HepG2 (cell line): Measurements from ENCODE around the gene USF1. TPM values are rescaled to one million over a fixed set of nuclear protein-coding genes. Genes with fewer than 3 reads are reported as not detected.

Experiments used
- ARNT2 ChIP-seq: sonication (generic); formaldehyde crosslinking; IDR thresholded peaks from 2 replicates; pipeline ENCODE4 v1.8.0; 2022; ENCODE audit warnings: mild to moderate bottlenecking, low read depth, missing genetic modification reagents, moderate library complexity
- ATF7 ChIP-seq, 2 experiments: fragments of 450-650 bp in 1 of 2; sonication (generic) in 1 of 2; formaldehyde crosslinking in 1 of 2; IDR thresholded peaks; 2 replicates each; pipeline versions ENCODE4 v1.4.0 to v1.6.1; 2016 to 2020; ENCODE audit warnings: antibody characterized with exemption in 1 of 2, mild to moderate bottlenecking in 1 of 2, missing genetic modification reagents in 1 of 2
- CC2D1A ChIP-seq: sonication (generic); formaldehyde crosslinking; IDR thresholded peaks from 2 replicates; pipeline ENCODE4 v1.8.1; 2023; ENCODE audit warnings: mild to moderate bottlenecking, missing genetic modification reagents
- NFE2 ChIP-seq: sonication (generic); formaldehyde crosslinking; IDR thresholded peaks from 2 replicates; pipeline ENCODE4 v1.4.0; 2020; ENCODE audit warnings: missing genetic modification reagents
- NKX3-1 ChIP-seq: sonication (generic); formaldehyde crosslinking; IDR thresholded peaks from 2 replicates; pipeline ENCODE4 v1.5.0; 2020; ENCODE audit warnings: missing genetic modification reagents
- NR2F6 ChIP-seq, 2 experiments: IDR thresholded peaks; 2 replicates each; pipeline ENCODE4 v1.6.1; 2016; ENCODE audit warnings: antibody characterized with exemption in 1 of 2, mild to moderate bottlenecking in 1 of 2
- TBP ChIP-seq: sonication (generic); formaldehyde crosslinking; IDR thresholded peaks from 2 replicates; pipeline ENCODE4 v1.5.0; 2020; ENCODE audit warnings: missing genetic modification reagents
- YY1 ChIP-seq: IDR thresholded peaks from 2 replicates; pipeline ENCODE4 v1.6.1; 2011; ENCODE audit warnings: low read length, low read depth, moderate library complexity, mild to moderate bottlenecking; ENCODE audit not compliant: insufficient read depth, insufficient replicate concordance
- ZNF160 ChIP-seq: sonication (generic); formaldehyde crosslinking; IDR thresholded peaks from 2 replicates; pipeline ENCODE4 v1.8.0; 2022; ENCODE audit warnings: mild to moderate bottlenecking, inconsistent platforms, missing genetic modification reagents
- ZNF772 ChIP-seq: sonication (generic); formaldehyde crosslinking; IDR thresholded peaks from 2 replicates; pipeline ENCODE4 v1.5.0; 2020; ENCODE audit warnings: mild to moderate bottlenecking, missing genetic modification reagents
- ZNF891 ChIP-seq: sonication (generic); formaldehyde crosslinking; IDR thresholded peaks from 2 replicates; pipeline ENCODE4 v1.5.0; 2020; ENCODE audit warnings: mild to moderate bottlenecking, missing genetic modification reagents
- ZZZ3 ChIP-seq: sonication (generic); formaldehyde crosslinking; IDR thresholded peaks from 2 replicates; pipeline ENCODE4 v1.4.0; 2020; ENCODE audit warnings: missing genetic modification reagents, mild to moderate bottlenecking, borderline replicate concordance
- polyA plus RNA-seq, 8 experiments: library from polyadenylated mRNA; depleted of rRNA in 3 of 8; stranded (reverse) in 7 of 8; unstranded in 1 of 8; fragments of >200 nt; fragmentation: Illumina TruSeq in 4 of 8; extraction: Trizol in 4 of 8; gene quantifications; 2 replicates each; pipeline versions ENCODE4 v1.2.1 to v1.2.3, GENCODE V29; 2011 to 2016; ENCODE audit warnings: low read depth in 4 of 8, missing spikeins in 1 of 8, mixed read lengths in 1 of 8; ENCODE audit not compliant: insufficient read depth in 1 of 8
- total RNA-seq, 5 experiments: library from RNA; depleted of rRNA; stranded (reverse); fragments of >200 nt; fragmentation: Illumina TruSeq; extraction: Trizol; gene quantifications; 2 replicates each; pipeline ENCODE4 v1.2.3, GENCODE V29; 2016; ENCODE audit warnings: low read depth in 1 of 5
- TF ChIP-seq, protein P1 (sequence below): sonication (generic); formaldehyde crosslinking; IDR thresholded peaks from 2 replicates; pipeline ENCODE4 v1.8.0; 2022; ENCODE audit warnings: mild to moderate bottlenecking, missing genetic modification reagents; ENCODE audit not compliant: insufficient replicate concordance
- TF ChIP-seq, protein P2 (sequence below): sonication (generic); formaldehyde crosslinking; IDR thresholded peaks from 2 replicates; pipeline ENCODE4 v1.4.0; 2020; ENCODE audit warnings: low read depth, mild to moderate bottlenecking, missing genetic modification reagents
- TF ChIP-seq, protein P3 (sequence below): sonication (generic); formaldehyde crosslinking; IDR thresholded peaks from 2 replicates; pipeline ENCODE4 v1.8.0; 2022; ENCODE audit warnings: low read depth, missing genetic modification reagents
- TF ChIP-seq, protein P4 (sequence below): sonication (generic); formaldehyde crosslinking; IDR thresholded peaks from 2 replicates; pipeline ENCODE4 v1.4.0; 2020; ENCODE audit warnings: missing genetic modification reagents, borderline replicate concordance
- TF ChIP-seq, protein P5 (sequence below), 2 experiments: sonication (generic) in 1 of 2; formaldehyde crosslinking in 1 of 2; IDR thresholded peaks; 2 replicates each; pipeline versions ENCODE4 v1.4.0 to v1.6.1; 2018 to 2020; ENCODE audit warnings: missing genetic modification reagents in 2 of 2, borderline replicate concordance in 1 of 2, low read depth in 1 of 2, mild to moderate bottlenecking in 1 of 2, missing biosample characterization in 1 of 2
- TF ChIP-seq, protein P6 (sequence below): IDR thresholded peaks from 2 replicates; pipeline ENCODE4 v1.6.1; 2016; ENCODE audit warnings: missing compliant biosample characterization, missing genetic modification reagents, borderline replicate concordance

The USF1 gene
- total and polyA plus RNA-seq, 2 of the 13 experiments (the other 11 are each of a cell fraction or from before 2014, with no cell fraction given), result 26.9 to 39.4 TPM

DNA sequence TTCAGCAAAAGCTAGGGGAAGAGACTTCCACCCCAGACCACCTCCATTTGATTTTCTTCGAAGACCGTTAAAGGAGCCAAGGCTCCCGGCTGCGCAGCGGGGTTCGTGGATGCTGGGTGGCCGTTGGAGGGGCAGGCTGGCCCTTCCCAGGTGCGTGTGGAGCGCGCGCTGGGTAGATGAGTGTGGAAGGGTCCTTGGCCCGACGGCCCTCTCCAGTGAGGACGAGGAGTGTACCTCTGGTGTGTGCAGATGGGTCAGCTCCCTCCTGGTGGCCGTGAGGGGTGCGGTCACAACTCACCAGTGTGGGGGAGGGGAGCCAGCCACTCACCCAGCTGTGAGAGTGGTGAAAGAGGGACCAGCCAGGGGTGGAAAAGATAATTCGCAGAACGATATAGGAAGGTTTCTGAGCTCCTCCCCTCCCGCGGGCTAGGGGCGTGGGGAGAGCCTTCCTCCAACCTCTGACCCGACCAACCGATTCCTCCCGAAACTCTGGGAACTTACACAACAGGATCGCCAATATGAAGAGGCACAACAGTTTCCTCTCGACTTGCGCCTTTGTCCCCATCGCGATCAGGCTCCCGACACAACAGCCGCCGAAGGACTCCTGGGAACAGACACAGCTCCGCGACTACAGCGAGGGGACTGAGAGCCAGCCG is 25.1 kb downstream of the USF1 start, which contains the start of gene F11R (continued):
- TF ChIP-seq, protein P1, sequence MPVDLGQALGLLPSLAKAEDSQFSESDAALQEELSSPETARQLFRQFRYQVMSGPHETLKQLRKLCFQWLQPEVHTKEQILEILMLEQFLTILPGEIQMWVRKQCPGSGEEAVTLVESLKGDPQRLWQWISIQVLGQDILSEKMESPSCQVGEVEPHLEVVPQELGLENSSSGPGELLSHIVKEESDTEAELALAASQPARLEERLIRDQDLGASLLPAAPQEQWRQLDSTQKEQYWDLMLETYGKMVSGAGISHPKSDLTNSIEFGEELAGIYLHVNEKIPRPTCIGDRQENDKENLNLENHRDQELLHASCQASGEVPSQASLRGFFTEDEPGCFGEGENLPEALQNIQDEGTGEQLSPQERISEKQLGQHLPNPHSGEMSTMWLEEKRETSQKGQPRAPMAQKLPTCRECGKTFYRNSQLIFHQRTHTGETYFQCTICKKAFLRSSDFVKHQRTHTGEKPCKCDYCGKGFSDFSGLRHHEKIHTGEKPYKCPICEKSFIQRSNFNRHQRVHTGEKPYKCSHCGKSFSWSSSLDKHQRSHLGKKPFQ (CRISPR knock-in tag), result peak; percentile 80
- TF ChIP-seq TBP (CRISPR knock-in tag) (no peak), NR2F6 (IDR thresholded peaks at IDR 0.05) (no peak), NR2F6 (CRISPR knock-in tag; IDR thresholded peaks at IDR 0.05) (0 out of 2 replicates have a peak, but pooled peaks have one; percentile 7), ZNF772 (CRISPR knock-in tag) (peak; percentile 32; the same call in 1 of the 2 replicates), ARNT2 (no peak; the same call in 1 of the 2 replicates), CC2D1A (no peak), NKX3-1 (CRISPR knock-in tag) (no peak), NFE2 (CRISPR knock-in tag) (no peak), ZNF160 (CRISPR knock-in tag) (peak; percentile 46; the same call in 1 of the 2 replicates), ZZZ3 (CRISPR knock-in tag) (no peak), YY1 (no peak), ATF7 (IDR thresholded peaks at IDR 0.05) (no peak), ATF7 (CRISPR knock-in tag; IDR thresholded peaks at IDR 0.05) (no peak; the same call in 1 of the 2 replicates), ZNF891 (CRISPR knock-in tag) (0 out of 2 replicates have a peak, but pooled peaks have one; percentile 40)
- TF ChIP-seq, protein P2, sequence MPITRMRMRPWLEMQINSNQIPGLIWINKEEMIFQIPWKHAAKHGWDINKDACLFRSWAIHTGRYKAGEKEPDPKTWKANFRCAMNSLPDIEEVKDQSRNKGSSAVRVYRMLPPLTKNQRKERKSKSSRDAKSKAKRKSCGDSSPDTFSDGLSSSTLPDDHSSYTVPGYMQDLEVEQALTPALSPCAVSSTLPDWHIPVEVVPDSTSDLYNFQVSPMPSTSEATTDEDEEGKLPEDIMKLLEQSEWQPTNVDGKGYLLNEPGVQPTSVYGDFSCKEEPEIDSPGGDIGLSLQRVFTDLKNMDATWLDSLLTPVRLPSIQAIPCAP, result no peak
- TF ChIP-seq, protein P3, sequence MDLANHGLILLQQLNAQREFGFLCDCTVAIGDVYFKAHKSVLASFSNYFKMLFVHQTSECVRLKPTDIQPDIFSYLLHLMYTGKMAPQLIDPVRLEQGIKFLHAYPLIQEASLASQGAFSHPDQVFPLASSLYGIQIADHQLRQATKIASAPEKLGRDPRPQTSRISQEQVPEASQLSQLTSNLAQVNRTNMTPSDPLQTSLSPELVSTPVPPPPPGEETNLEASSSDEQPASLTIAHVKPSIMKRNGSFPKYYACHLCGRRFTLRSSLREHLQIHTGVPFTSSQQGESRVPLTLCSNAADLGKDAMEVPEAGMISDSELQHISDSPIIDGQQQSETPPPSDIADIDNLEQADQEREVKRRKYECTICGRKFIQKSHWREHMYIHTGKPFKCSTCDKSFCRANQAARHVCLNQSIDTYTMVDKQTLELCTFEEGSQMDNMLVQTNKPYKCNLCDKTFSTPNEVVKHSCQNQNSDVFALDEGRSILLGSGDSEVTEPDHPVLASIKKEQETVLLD (CRISPR knock-in tag), result no peak
- TF ChIP-seq, protein P4, sequence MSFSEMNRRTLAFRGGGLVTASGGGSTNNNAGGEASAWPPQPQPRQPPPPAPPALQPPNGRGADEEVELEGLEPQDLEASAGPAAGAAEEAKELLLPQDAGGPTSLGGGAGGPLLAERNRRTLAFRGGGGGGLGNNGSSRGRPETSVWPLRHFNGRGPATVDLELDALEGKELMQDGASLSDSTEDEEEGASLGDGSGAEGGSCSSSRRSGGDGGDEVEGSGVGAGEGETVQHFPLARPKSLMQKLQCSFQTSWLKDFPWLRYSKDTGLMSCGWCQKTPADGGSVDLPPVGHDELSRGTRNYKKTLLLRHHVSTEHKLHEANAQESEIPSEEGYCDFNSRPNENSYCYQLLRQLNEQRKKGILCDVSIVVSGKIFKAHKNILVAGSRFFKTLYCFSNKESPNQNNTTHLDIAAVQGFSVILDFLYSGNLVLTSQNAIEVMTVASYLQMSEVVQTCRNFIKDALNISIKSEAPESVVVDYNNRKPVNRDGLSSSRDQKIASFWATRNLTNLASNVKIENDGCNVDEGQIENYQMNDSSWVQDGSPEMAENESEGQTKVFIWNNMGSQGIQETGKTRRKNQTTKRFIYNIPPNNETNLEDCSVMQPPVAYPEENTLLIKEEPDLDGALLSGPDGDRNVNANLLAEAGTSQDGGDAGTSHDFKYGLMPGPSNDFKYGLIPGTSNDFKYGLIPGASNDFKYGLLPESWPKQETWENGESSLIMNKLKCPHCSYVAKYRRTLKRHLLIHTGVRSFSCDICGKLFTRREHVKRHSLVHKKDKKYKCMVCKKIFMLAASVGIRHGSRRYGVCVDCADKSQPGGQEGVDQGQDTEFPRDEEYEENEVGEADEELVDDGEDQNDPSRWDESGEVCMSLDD (CRISPR knock-in tag), result peak; percentile 20; the same call in 1 of the 2 replicates
- TF ChIP-seq, protein P5, sequence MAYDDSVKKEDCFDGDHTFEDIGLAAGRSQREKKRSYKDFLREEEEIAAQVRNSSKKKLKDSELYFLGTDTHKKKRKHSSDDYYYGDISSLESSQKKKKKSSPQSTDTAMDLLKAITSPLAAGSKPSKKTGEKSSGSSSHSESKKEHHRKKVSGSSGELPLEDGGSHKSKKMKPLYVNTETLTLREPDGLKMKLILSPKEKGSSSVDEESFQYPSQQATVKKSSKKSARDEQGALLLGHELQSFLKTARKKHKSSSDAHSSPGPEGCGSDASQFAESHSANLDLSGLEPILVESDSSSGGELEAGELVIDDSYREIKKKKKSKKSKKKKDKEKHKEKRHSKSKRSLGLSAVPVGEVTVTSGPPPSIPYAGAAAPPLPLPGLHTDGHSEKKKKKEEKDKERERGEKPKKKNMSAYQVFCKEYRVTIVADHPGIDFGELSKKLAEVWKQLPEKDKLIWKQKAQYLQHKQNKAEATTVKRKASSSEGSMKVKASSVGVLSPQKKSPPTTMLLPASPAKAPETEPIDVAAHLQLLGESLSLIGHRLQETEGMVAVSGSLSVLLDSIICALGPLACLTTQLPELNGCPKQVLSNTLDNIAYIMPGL (CRISPR knock-in tag; IDR thresholded peaks at IDR 0.05; ENCODE audit: borderline replicate concordance in 1 of 2, low read depth in 1 of 2), result peak; percentile 71 to 77
- TF ChIP-seq, protein P6, sequence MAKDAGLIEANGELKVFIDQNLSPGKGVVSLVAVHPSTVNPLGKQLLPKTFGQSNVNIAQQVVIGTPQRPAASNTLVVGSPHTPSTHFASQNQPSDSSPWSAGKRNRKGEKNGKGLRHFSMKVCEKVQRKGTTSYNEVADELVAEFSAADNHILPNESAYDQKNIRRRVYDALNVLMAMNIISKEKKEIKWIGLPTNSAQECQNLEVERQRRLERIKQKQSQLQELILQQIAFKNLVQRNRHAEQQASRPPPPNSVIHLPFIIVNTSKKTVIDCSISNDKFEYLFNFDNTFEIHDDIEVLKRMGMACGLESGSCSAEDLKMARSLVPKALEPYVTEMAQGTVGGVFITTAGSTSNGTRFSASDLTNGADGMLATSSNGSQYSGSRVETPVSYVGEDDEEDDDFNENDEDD, result no peak
